GM23338 (cell line): ENCODE measurements around the gene DNAJA2. TPM values are rescaled to one million over a fixed set of nuclear protein-coding genes. Genes with fewer than 3 reads are reported as not detected.

Experiments used
- ATAC-seq: fragments of 200-7000 bp; cut with Tn5 transposase; 3 replicates; pipeline ENCODE4 v1.9.1; 2020
- DNase-seq: peaks from one replicate; pipeline ENCODE4 v3.0.0-alpha.2; 2015; ENCODE audit warnings: low spot score
- H2AFZ ChIP-seq: fragments of 200-600 bp; sonication (generic); 2 replicates; pipeline ENCODE4 v1.8.0; 2016; ENCODE audit warnings: antibody characterized with exemption, mild to moderate bottlenecking, moderate library complexity
- H3F3A ChIP-seq: fragments of 200-600 bp; sonication (generic); replicated peaks from 2 replicates; pipeline ENCODE4 v1.8.0; 2017; ENCODE audit warnings: antibody characterized with exemption, mixed run types, low read depth
- H3K27ac ChIP-seq: fragments of 200-600 bp; sonication (generic); 2 replicates; pipeline ENCODE4 v1.6.1; 2016; ENCODE audit warnings: low read depth
- H3K27me3 ChIP-seq: fragments of 200-600 bp; sonication (generic); 2 replicates; pipeline ENCODE4 v1.8.0; 2016; ENCODE audit warnings: mild to moderate bottlenecking, mixed run types, moderate library complexity; ENCODE audit not compliant: insufficient read depth
- H3K36me3 ChIP-seq: fragments of 200-600 bp; sonication (generic); 2 replicates; pipeline ENCODE4 v1.8.0; 2016; ENCODE audit warnings: mild to moderate bottlenecking; ENCODE audit not compliant: insufficient read depth
- H3K4me1 ChIP-seq: fragments of 200-600 bp; sonication (generic); 2 replicates; pipeline ENCODE4 v1.8.0; 2016; ENCODE audit warnings: mild to moderate bottlenecking, moderate library complexity; ENCODE audit not compliant: insufficient read depth
- H3K4me2 ChIP-seq: fragments of 200-600 bp; sonication (generic); 2 replicates; pipeline ENCODE4 v1.7.1; 2017; ENCODE audit warnings: mixed run types
- H3K4me3 ChIP-seq: fragments of 200-600 bp; sonication (generic); 2 replicates; pipeline ENCODE4 v1.6.1; 2016; ENCODE audit warnings: mixed run types
- H3K79me2 ChIP-seq: fragments of 200-600 bp; sonication (generic); replicated peaks from 2 replicates; pipeline ENCODE4 v1.8.0; 2017; ENCODE audit warnings: mild to moderate bottlenecking; ENCODE audit not compliant: insufficient read depth
- H3K9me2 ChIP-seq: fragments of 200-600 bp; sonication (generic); 2 replicates; pipeline ENCODE4 v1.8.0; 2017; ENCODE audit not compliant: insufficient read depth
- H4K20me1 ChIP-seq: fragments of 200-600 bp; sonication (generic); replicated peaks from 2 replicates; pipeline ENCODE4 v1.8.0; 2017; ENCODE audit warnings: mild to moderate bottlenecking; ENCODE audit not compliant: insufficient read depth
- H3K27ac Mint-ChIP-seq: 2 replicates; pipeline ENCODE4 v1.8.0; 2020; ENCODE audit warnings: inconsistent platforms, mild to moderate bottlenecking, moderate library complexity, mixed read lengths
- H3K27me3 Mint-ChIP-seq: 3 replicates; pipeline ENCODE4 v1.8.0; 2022; ENCODE audit warnings: low read depth, mild to moderate bottlenecking, moderate library complexity, mixed read lengths, inconsistent platforms; ENCODE audit not compliant: insufficient read depth, poor library complexity
- H3K36me3 Mint-ChIP-seq: 3 replicates; pipeline ENCODE4 v1.8.0; 2021; ENCODE audit warnings: low read depth, mild to moderate bottlenecking, inconsistent platforms, moderate library complexity, mixed read lengths
- H3K4me1 Mint-ChIP-seq: 3 replicates; pipeline ENCODE4 v1.8.0; 2020; ENCODE audit warnings: mild to moderate bottlenecking, inconsistent platforms, mixed read lengths
- H3K4me3 Mint-ChIP-seq: 3 replicates; pipeline ENCODE4 v1.8.0; 2021; ENCODE audit warnings: moderate library complexity, mild to moderate bottlenecking, inconsistent platforms, mixed read lengths
- H3K9me3 Mint-ChIP-seq: 3 replicates; pipeline ENCODE4 v1.8.0; 2020; ENCODE audit warnings: moderate library complexity, mild to moderate bottlenecking, inconsistent platforms, mixed read lengths
- CTCF ChIP-seq, 2 experiments: fragments of 200-600 bp in 1 of 2; sonication (generic) in 1 of 2; conservative IDR thresholded peaks; 2 replicates each; pipeline versions ENCODE4 v1.5.1 to v1.6.1; 2016 to 2017; ENCODE audit warnings: antibody characterized with exemption in 2 of 2, low read depth in 2 of 2, mild to moderate bottlenecking in 2 of 2, moderate library complexity in 1 of 2
- ETS1 ChIP-seq: IDR thresholded peaks from 2 replicates; pipeline ENCODE4 v1.6.1; 2016; ENCODE audit warnings: antibody characterized with exemption
- EZH2phosphoT487 ChIP-seq: fragments of 200-600 bp; sonication (generic); IDR thresholded peaks from one replicate; pipeline ENCODE4 v1.8.1; 2018; ENCODE audit warnings: antibody characterized with exemption; ENCODE audit not compliant: unreplicated experiment
- JUNB ChIP-seq: IDR thresholded peaks from one replicate; pipeline ENCODE4 v1.6.1; 2016; ENCODE audit warnings: antibody characterized with exemption; ENCODE audit not compliant: unreplicated experiment
- NANOG ChIP-seq: IDR thresholded peaks from 2 replicates; pipeline ENCODE4 v1.6.1; 2016; ENCODE audit warnings: antibody characterized with exemption, borderline replicate concordance
- POLR2AphosphoS5 ChIP-seq: IDR thresholded peaks from 2 replicates; pipeline ENCODE4 v1.6.1; 2016; ENCODE audit warnings: antibody characterized with exemption, low read depth
- polyA plus RNA-seq: library from polyadenylated mRNA; unstranded; fragments of >200 nt; fragmentation: Nextera tagmentation; extraction: Ambion mirVana; gene quantifications from 2 replicates; pipeline ENCODE4 v1.2.1, GENCODE V29; 2016
- total RNA-seq: library from RNA; depleted of rRNA; stranded (reverse); fragments of >200 nt; shearing (Covaris generic); gene quantifications from 2 replicates; pipeline ENCODE4 v1.2.3, GENCODE V29; 2014

DNAJA2 gene
- total and polyA plus RNA-seq, 2 experiments from 2014 or later = 94.5 to 101 TPM

GRCh38 chr16:46927273-46927672, 46.2 kb downstream of the DNAJA2 start:
- Mint-ChIP-seq H3K36me3 (peaks cover 96% of the 10 kb centered on the region), H3K4me3 (no peak overlapping the region), H3K4me1 (peaks cover 4% of the 10 kb centered on the region; the same call in 1 of the 3 replicates), H3K27me3 (peaks cover 13% of the 10 kb centered on the region), H3K27ac (no peak overlapping the region), H3K9me3 (no peaks in the 10 kb centered on the region)
- Histone ChIP-seq H2AFZ (no peak overlapping the region), H3K4me3 (no peak overlapping the region), H3K4me2 (no peak overlapping the region), H3K36me3 (peaks cover 59% of the 10 kb centered on the region; the same call in 1 of the 2 replicates), H3K4me1 (no peaks in the 10 kb centered on the region), H3K79me2 (no peaks in the 10 kb centered on the region), H3F3A (peaks cover 6% of the 10 kb centered on the region; the same call in 1 of the 2 replicates), H3K27me3 (no peaks in the 10 kb centered on the region), H4K20me1 (peaks cover 9% of the 10 kb centered on the region; the same call in 1 of the 2 replicates), H3K9me2 (no peaks in the 10 kb centered on the region), H3K27ac (no peak overlapping the region)
- no peak for DNase-seq
- TF ChIP-seq NANOG = no peak
- no peak for TF ChIP-seq JUNB
- TF ChIP-seq ETS1 = no peak
- ATAC-seq = no peak

GRCh38 chr16:46926470-46927225, 46.8 kb downstream of the DNAJA2 start:
- TF ChIP-seq POLR2AphosphoS5 (no peak), CTCF (conservative IDR thresholded peaks at IDR 0.05; ENCODE audit: low read depth in 2 of 2) (no peak), EZH2phosphoT487 (no peak)
- H3K4me2 ChIP-seq = no peak overlapping the region
- no peaks in the 10 kb centered on the region for H3K4me1 ChIP-seq
- Mint-ChIP-seq H3K9me3 (no peaks in the 10 kb centered on the region), H3K27ac (no peak overlapping the region), H3K27me3 (peaks cover 13% of the 10 kb centered on the region), H3K4me3 (no peak overlapping the region), H3K36me3 (peaks cover 100% of the 10 kb centered on the region), H3K4me1 (peaks cover 4% of the 10 kb centered on the region; the same call in 1 of the 3 replicates)
- H3K27ac ChIP-seq = no peak overlapping the region
- H3K27me3 ChIP-seq = no peaks in the 10 kb centered on the region
- peaks cover 59% of the 10 kb centered on the region; the same call in 1 of the 2 replicates for H3K36me3 ChIP-seq
- no peak overlapping the region for H2AFZ ChIP-seq
- DNase-seq = no peak
- no peaks in the 10 kb centered on the region for H3K79me2 ChIP-seq
- H3F3A ChIP-seq = peaks cover 6% of the 10 kb centered on the region; the same call in 1 of the 2 replicates
- no peak overlapping the region for H3K4me3 ChIP-seq
- H3K9me2 ChIP-seq = no peaks in the 10 kb centered on the region
- ATAC-seq = no peak
- peaks cover 9% of the 10 kb centered on the region; the same call in 1 of the 2 replicates for H4K20me1 ChIP-seq
